Lower lobe of right lung (tissue), 2 donors: ENCODE results near the gene PLD3. TPM values are rescaled to one million over a fixed set of nuclear protein-coding genes. Genes with fewer than 3 reads are reported as not detected.
A peak's percentile ranks its signal among the peaks of the same experiment; 100 is the strongest.

ENCODE experiments used
- ATAC-seq, 2 donors: fragments of 200-7000 bp; cut with Tn5 transposase; one replicate each; pipeline ENCODE4 v1.9.1; 2020 to 2022; ENCODE audit warnings: mild to moderate bottlenecking in 2 of 2, moderate library complexity in 2 of 2
- DNase-seq: peaks from one replicate; pipeline ENCODE4 v3.0.0-alpha.2; 2020
- H3K27ac ChIP-seq: fragments of 200-600 bp; one replicate; pipeline ENCODE4 v1.8.0; 2022
- H3K27me3 ChIP-seq: fragments of 200-600 bp; one replicate; pipeline ENCODE4 v1.8.0; 2022; ENCODE audit warnings: low read depth
- H3K36me3 ChIP-seq: fragments of 200-600 bp; one replicate; pipeline ENCODE4 v1.8.0; 2022; ENCODE audit warnings: mild to moderate bottlenecking
- H3K4me1 ChIP-seq: fragments of 200-600 bp; one replicate; pipeline ENCODE4 v1.8.0; 2022
- H3K4me3 ChIP-seq: fragments of 200-600 bp; one replicate; pipeline ENCODE4 v1.8.0; 2022; ENCODE audit warnings: mild to moderate bottlenecking
- H3K9me3 ChIP-seq: fragments of 200-600 bp; one replicate; pipeline ENCODE4 v1.8.0; 2022
- intact Hi-C: fragments of 100-400 bp; cut with DNase I; formaldehyde crosslinking; loops from one replicate; pipeline ENCODE4 v1.11.0; 2022
- microRNA-seq: library from miRNA; unstranded; fragments of <30 nt; microRNA quantifications from one replicate; pipeline ENCODE4 v1.2.0, GENCODE V29; 2020; ENCODE audit warnings: borderline number of aligned reads
- total RNA-seq: library from RNA; stranded (reverse); fragmentation: NEBNext Ultra II Directional; extraction: Animal tissue kit (Norgen Biotek cat#: 25700); gene quantifications from one replicate; pipeline ENCODE4 v1.2.1, GENCODE V29; 2021
- TF ChIP-seq, protein P1 (sequence below): fragments of 200-600 bp; IDR thresholded peaks from one replicate; pipeline ENCODE4 v1.8.0; 2022; ENCODE audit warnings: antibody characterized with exemption, mild to moderate bottlenecking
- donor health status: DM: no; HTN: yes; CAD: no; lungs with severe emphysema.

PLD3 gene
- total RNA-seq, 1 donor from 2014 or later = 355 TPM

DNA sequence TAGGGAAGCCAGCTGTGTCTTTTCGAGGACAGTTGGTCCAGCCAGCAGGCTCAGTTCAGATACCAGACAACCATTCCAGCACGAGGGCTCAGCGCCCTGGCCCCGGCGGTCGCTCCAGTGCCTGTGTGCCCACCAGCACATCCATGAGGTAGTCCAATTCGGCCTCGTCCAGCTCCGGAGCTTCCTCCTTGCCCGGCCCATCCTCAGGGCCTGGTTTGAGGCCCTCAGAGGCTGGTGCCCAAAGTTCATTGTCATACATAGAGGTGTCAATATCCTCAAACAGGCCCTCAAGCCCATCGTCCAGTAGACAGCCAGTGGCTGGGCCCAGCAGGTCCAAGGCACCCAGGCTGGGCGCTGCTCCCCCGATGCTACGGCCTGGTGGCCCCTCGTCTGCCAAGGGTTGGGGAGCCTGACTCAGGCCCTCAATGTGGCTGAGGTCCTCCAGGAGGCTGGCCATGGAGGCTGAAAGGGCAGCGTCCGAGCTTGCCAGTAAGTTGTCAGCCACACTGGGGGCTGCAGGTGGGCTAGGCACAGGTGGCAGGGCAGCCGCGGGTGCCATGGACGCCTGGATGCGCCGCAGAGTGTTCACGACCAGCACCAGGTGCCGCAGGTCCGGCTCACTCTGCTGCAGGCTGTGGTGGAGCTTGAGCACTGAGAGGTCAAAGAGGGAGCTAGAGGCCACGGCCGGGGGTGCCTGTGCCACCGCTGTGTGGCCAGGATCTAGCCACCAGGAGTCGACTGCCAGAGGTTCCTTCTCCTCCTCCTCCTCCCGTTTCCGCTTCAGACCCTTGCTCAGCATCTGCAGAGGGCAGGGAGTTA is 74.5 kb downstream of the PLD3 start:
- DNase-seq (no peak), ATAC-seq (no peak)
- Histone ChIP-seq H3K9me3 (no peaks in the 10 kb centered on the region), H3K4me3 (peak overlapping the region; percentile 89), H3K27ac (peak overlapping the region; percentile 98), H3K27me3 (no peaks in the 10 kb centered on the region), H3K36me3 (peaks cover 14% of the 10 kb centered on the region), H3K4me1 (peaks cover 57% of the 10 kb centered on the region)
- TF ChIP-seq, protein P1, sequence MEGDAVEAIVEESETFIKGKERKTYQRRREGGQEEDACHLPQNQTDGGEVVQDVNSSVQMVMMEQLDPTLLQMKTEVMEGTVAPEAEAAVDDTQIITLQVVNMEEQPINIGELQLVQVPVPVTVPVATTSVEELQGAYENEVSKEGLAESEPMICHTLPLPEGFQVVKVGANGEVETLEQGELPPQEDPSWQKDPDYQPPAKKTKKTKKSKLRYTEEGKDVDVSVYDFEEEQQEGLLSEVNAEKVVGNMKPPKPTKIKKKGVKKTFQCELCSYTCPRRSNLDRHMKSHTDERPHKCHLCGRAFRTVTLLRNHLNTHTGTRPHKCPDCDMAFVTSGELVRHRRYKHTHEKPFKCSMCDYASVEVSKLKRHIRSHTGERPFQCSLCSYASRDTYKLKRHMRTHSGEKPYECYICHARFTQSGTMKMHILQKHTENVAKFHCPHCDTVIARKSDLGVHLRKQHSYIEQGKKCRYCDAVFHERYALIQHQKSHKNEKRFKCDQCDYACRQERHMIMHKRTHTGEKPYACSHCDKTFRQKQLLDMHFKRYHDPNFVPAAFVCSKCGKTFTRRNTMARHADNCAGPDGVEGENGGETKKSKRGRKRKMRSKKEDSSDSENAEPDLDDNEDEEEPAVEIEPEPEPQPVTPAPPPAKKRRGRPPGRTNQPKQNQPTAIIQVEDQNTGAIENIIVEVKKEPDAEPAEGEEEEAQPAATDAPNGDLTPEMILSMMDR = no peak
- intact Hi-C loops = no loop called here

DNA sequence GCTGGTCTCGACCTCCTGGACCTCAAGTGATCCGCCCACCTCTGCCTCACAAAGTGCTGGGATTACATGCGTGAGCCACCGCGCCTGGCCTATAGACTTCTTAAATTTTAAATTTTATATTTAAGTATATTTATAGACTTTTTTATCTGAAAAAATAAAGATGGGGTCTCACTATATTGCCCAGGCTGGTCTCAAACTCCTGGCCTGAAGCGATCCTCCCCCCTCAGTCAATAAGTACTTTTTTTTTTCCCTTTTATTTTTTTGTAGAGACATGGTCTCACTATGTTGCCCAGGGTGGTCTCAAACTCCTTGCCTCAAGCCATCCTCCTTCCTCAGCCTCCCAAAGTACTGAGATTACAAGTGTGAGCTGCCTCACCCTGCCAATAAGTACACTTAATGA is 75.4 kb downstream of the PLD3 start:
- intact Hi-C loops = no loop called here

GRCh38 chr19:40424637-40425449 is 76.3 kb downstream of the PLD3 start:
- H3K4me3 ChIP-seq = peak overlapping the region; percentile 89
- TF ChIP-seq, protein P1 = no peak
- H3K27ac ChIP-seq = peak overlapping the region; percentile 99
- H3K36me3 ChIP-seq = peaks cover 14% of the 10 kb centered on the region
- H3K27me3 ChIP-seq = no peaks in the 10 kb centered on the region
- intact Hi-C loops = no loop called here
- H3K4me1 ChIP-seq = peaks cover 50% of the 10 kb centered on the region
- ATAC-seq (no peak), DNase-seq (no peak)
- H3K9me3 ChIP-seq = no peaks in the 10 kb centered on the region

More for the DNA sequence above, 75.4 kb downstream of the PLD3 start:
- H3K9me3 ChIP-seq = no peaks in the 10 kb centered on the region
- no peaks in the 10 kb centered on the region for H3K27me3 ChIP-seq
- peak overlapping the region; percentile 9 for H3K27ac ChIP-seq
- no peak for ATAC-seq
- peaks cover 14% of the 10 kb centered on the region for H3K36me3 ChIP-seq
- peak overlapping the region; percentile 89 for H3K4me3 ChIP-seq
- no peak for DNase-seq
- TF ChIP-seq, protein P1 = no peak
- H3K4me1 ChIP-seq = peaks cover 57% of the 10 kb centered on the region

GRCh38 chr19:40425450-40426287 is 77.2 kb downstream of the PLD3 start, which contains the start of gene SERTAD1:
Gene SERTAD1, minus strand, starts transcription at chr19:40425992. Its CDS starts 2,446 bp downstream, at chr19:40423546.
- H3K4me3 ChIP-seq = peak within 1 kb of the TSS; percentile 89
- TF ChIP-seq, protein P1 = peak; percentile 77
- ATAC-seq (peak; percentile 92 to 97), DNase-seq (peak; percentile 100)
- H3K27me3 ChIP-seq = no peaks in the 10 kb centered on the region
- H3K36me3 ChIP-seq = peaks cover 14% of the 10 kb centered on the region
- H3K4me1 ChIP-seq = peaks cover 42% of the 10 kb centered on the region
- H3K9me3 ChIP-seq = no peaks in the 10 kb centered on the region
- intact Hi-C loops = no loop called here
- H3K27ac ChIP-seq = peak within 1 kb of the TSS; percentile 99

Small RNA genes lying within 50 kb of the gene (microRNA-seq; reads per million reads assigned to microRNA genes)
- gene MIR6796 = not detected

Other genes starting within 250 kb of the PLD3 start
- 17.4 TPM for gene MAP3K10, start 157.3 kb upstream of the PLD3 start, total RNA-seq
- gene TTC9B, start 130.3 kb upstream of the PLD3 start, total RNA-seq = not detected
- gene CCNP, start 122.0 kb upstream of the PLD3 start, total RNA-seq = not detected
- gene AKT2, start 63.4 kb upstream of the PLD3 start, total RNA-seq = 102 TPM
- gene C19orf47, start 298 bp upstream of the PLD3 start, total RNA-seq = 15.7 TPM
- gene HIPK4, start 41.5 kb downstream of the PLD3 start, total RNA-seq = 0.21 TPM
- gene PRX, start 64.7 kb downstream of the PLD3 start, total RNA-seq = 51.5 TPM
- gene SERTAD1, start 77.3 kb downstream of the PLD3 start, total RNA-seq = 17.6 TPM
- 30.7 TPM for gene SERTAD3, start 95.6 kb downstream of the PLD3 start, total RNA-seq
- gene BLVRB, start 117.0 kb downstream of the PLD3 start, total RNA-seq = 123 TPM
- 0.53 TPM for gene SPTBN4, start 118.3 kb downstream of the PLD3 start, total RNA-seq
- gene SHKBP1, start 228.2 kb downstream of the PLD3 start, total RNA-seq = 91.2 TPM